HG03378 (cell line): ENCODE results near the gene PLA2G4B.

Experiments
- ATAC-seq: cut with Tn5 transposase; IDR thresholded peaks from one replicate; pipeline ENCODE4 v1.9.1; 2021; ENCODE audit warnings: mild to moderate bottlenecking, moderate library complexity; ENCODE audit not compliant: unreplicated experiment

Gene PLA2G4B, protein sequence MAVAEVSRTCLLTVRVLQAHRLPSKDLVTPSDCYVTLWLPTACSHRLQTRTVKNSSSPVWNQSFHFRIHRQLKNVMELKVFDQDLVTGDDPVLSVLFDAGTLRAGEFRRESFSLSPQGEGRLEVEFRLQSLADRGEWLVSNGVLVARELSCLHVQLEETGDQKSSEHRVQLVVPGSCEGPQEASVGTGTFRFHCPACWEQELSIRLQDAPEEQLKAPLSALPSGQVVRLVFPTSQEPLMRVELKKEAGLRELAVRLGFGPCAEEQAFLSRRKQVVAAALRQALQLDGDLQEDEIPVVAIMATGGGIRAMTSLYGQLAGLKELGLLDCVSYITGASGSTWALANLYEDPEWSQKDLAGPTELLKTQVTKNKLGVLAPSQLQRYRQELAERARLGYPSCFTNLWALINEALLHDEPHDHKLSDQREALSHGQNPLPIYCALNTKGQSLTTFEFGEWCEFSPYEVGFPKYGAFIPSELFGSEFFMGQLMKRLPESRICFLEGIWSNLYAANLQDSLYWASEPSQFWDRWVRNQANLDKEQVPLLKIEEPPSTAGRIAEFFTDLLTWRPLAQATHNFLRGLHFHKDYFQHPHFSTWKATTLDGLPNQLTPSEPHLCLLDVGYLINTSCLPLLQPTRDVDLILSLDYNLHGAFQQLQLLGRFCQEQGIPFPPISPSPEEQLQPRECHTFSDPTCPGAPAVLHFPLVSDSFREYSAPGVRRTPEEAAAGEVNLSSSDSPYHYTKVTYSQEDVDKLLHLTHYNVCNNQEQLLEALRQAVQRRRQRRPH

DNA sequence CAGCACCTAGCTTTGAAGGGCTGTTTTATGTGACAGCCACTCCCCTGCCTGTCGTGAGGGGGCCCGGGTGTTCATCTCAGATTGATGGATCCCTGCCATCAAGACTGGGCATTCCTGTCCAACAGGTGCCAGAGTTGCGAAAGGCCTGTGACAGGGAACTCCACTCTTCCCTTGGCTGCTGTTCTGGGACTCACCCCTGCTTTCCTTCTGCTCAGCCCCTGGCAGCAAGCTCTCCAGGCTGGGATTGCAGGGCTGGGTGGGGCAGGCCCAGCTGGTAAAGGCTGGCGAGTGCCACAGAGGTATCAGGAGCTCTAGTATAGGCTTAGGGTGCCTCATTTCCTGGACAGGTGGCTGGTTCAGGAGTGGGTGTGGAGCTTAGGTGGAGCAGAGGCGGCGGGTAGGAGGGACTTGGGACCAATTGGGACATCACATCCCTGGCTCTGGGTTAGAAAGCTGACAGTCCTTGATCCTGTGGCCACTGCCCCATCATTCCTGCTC, at the start of gene PLA2G4B:
Gene PLA2G4B (plus strand): TSS at position 448 of the 498 bp plus-strand sequence. CDS start 67 bp downstream, outside the sequence.
- no peak for ATAC-seq

DNA sequence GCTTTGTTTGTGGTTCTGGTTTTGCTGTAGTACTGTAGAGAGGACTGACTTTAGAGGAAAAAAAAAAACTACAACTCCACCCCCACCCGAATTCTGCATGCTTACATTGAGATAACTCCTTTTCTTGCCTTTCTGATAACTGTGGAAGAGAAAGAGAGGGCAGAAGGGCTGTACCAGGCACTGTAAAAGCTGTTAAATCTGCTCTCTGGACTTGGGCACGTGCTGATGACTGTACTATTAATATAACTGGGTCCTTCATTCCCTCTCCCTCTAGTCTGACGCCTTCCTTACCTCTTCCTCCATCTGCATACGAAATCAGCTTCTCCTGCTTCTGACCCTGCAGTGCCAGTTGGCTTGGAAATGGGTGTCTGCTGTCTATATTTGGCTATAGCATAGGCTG, 49.4 kb upstream of the PLA2G4B start:
- ATAC-seq, result no peak

GRCh38 chr15:41789662-41790061, 49.0 kb upstream of the PLA2G4B start:
- ATAC-seq, result no peak

DNA sequence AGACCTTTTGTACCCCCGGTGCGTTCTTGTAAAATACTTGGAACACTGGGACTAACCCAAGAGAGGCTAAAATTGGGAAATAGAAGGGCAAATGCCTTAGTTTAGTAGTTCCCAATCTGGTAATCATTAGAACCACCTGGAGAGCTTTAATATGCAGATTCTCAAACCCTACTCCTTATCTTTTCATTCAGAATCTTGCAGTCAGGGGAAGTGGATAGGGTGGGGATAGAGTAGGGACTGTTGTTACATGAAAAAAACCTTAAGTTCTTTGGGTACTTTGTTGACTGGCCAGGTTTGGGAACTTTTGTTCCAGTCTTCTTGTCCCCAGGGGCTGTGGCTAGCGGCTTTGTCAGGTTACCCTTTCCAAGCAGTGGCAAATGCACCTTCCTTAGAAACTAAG, 48.5 kb upstream of the PLA2G4B start:
- ATAC-seq, result no peak

- ATAC-seq, result no peak
These were observed 47.7 kb upstream of the PLA2G4B start for GRCh38 chr15:41790756-41791546.

GRCh38 chr15:41791547-41791937, 47.1 kb upstream of the PLA2G4B start:
- ATAC-seq, result no peak

- ATAC-seq, result no peak
These were observed 46.5 kb upstream of the PLA2G4B start for GRCh38 chr15:41792000-41792637.

DNA sequence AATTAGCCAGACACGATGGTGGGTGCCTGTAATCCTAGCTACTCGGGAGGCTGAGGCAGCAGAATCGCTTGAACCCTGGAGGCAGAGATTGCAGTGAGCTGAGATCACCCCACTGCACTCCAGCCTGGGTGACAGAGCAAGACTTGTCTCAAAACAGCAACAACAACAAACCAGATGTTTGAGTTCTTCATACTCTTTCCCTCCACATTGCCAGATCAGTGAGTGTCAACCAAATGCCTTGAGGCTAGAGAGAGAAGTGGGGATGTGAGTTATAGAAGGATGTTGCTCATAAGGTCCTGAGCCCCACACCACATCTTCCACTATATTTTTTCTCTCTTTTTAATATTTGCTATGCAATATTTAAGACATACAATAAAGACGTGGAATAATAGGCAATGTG, 44.6 kb upstream of the PLA2G4B start:
- no peak for ATAC-seq

GRCh38 chr15:41795996-41796856, 42.4 kb upstream of the PLA2G4B start:
- no peak for ATAC-seq

GRCh38 chr15:41797201-41797944, 41.3 kb upstream of the PLA2G4B start:
- ATAC-seq, result no peak

- no peak for ATAC-seq
These were observed 39.8 kb upstream of the PLA2G4B start for GRCh38 chr15:41798607-41799487.

DNA sequence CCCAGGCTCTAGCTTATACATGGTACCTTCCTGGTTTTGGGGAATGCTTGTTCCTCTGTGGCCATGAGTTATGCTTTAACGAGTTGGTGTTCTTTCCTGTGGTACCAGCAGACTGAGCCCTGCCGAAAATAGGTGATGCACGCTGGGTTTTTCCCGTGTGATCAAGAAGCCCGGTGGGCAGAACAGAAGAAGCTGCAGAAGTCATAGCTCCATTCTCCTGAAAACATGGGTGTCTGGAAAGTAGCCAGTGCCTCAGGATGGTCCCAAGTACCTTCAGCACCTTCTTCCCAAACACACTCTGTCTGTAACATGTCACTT, 39.2 kb upstream of the PLA2G4B start:
- ATAC-seq, result no peak

- no peak for ATAC-seq
These were observed 37.5 kb upstream of the PLA2G4B start for GRCh38 chr15:41801185-41801584.

DNA sequence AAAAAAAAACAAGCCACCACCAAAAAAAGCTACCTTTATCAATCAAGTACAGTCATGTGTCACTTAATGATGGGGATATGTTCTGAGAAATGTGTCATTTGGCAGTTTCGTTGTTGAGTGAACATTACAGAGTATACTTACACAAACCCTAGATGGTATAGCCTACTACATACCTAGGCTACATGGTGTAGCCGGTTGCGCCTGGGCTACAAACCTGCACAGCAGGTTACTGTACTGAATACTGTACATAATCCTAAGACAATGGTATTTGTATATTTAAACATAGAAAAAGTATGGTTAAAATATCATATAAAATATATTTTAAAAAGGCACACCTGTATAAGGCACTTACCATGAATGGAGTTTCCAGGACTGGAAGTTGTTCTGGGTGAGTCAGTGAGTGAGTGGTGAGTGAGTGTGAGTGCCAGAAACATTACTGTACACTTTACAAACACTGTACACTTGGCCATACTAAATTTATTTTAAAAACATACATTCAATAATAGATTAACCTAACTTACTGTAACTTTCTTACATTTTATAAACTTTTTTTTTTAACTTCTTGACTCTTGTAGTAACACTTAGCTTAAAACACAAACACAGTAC, 36.7 kb upstream of the PLA2G4B start:
- ATAC-seq, result no peak

- ATAC-seq, result no peak
These were observed 34.3 kb upstream of the PLA2G4B start for GRCh38 chr15:41804361-41804760.

- no peak for ATAC-seq
These were observed 33.6 kb upstream of the PLA2G4B start for GRCh38 chr15:41804916-41805666.

- ATAC-seq, result no peak
These were observed 32.9 kb upstream of the PLA2G4B start for GRCh38 chr15:41805711-41806110.
